Measurements from ENCODE around the gene MAFG. TPM values are rescaled to one million over a fixed set of nuclear protein-coding genes. Genes with fewer than 3 reads are reported as not detected.

Gene MAFG
- polyA plus RNA-seq, 3 donors from 2014 or later: 1.1 to 4.8 (median 1.3) TPM

- no peaks in the 10 kb centered on the region for H3K9me3 Mint-ChIP-seq
- H3K27me3 Mint-ChIP-seq (ENCODE audit: low read depth in 3 of 3): peaks cover 0 to 7% (median 3%) of the 10 kb centered on the region in 3 donors
- H3K27ac Mint-ChIP-seq: no peak overlapping the region
- no peak overlapping the region for H3K4me3 Mint-ChIP-seq
- no peak for DNase-seq
- H3K4me1 Mint-ChIP-seq: peaks cover 0 to 10% of the 10 kb centered on the region in 2 donors
- no peaks in the 10 kb centered on the region for H3K36me3 Mint-ChIP-seq
Measured at GRCh38 chr17:81939218-81939617, 11.7 kb upstream of the MAFG start.

- no peak for DNase-seq
- Mint-ChIP-seq H3K9me3 (no peaks in the 10 kb centered on the region), H3K36me3 (no peaks in the 10 kb centered on the region), H3K27ac (peak overlapping the region in 1 of 6 donors; percentile 35), H3K27me3 (ENCODE audit: low read depth in 3 of 3) (peaks cover 0 to 6% (median 2%) of the 10 kb centered on the region in 3 donors), H3K4me1 (peaks cover 0 to 10% of the 10 kb centered on the region in 2 donors), H3K4me3 (peak overlapping the region in 4 of 5 donors; percentile 18 to 59 (median 42))
Measured at GRCh38 chr17:81935709-81936084, 8.2 kb upstream of the MAFG start.

GRCh38 chr17:81934850-81935708, 7.5 kb upstream of the MAFG start:
- Mint-ChIP-seq H3K9me3 (no peaks in the 10 kb centered on the region), H3K36me3 (no peaks in the 10 kb centered on the region), H3K27ac (no peak overlapping the region), H3K4me1 (peaks cover 0 to 10% of the 10 kb centered on the region in 2 donors), H3K27me3 (ENCODE audit: low read depth in 3 of 3) (peaks cover 1 to 4% (median 2%) of the 10 kb centered on the region in 3 donors), H3K4me3 (no peak overlapping the region)
- DNase-seq: no peak

GRCh38 chr17:81934098-81934757, 6.7 kb upstream of the MAFG start:
- H3K4me1 Mint-ChIP-seq: peaks cover 0 to 10% of the 10 kb centered on the region in 2 donors
- no peak for DNase-seq
- H3K27me3 Mint-ChIP-seq (ENCODE audit: low read depth in 3 of 3): peaks cover 2 to 4% (median 4%) of the 10 kb centered on the region in 3 donors
- H3K27ac Mint-ChIP-seq: no peak overlapping the region
- H3K4me3 Mint-ChIP-seq: no peak overlapping the region
- H3K9me3 Mint-ChIP-seq: no peaks in the 10 kb centered on the region
- H3K36me3 Mint-ChIP-seq: no peaks in the 10 kb centered on the region

- Mint-ChIP-seq H3K27me3 (ENCODE audit: low read depth in 3 of 3) (peaks cover 2 to 4% (median 4%) of the 10 kb centered on the region in 3 donors), H3K9me3 (no peaks in the 10 kb centered on the region), H3K4me1 (peaks cover 0 to 10% of the 10 kb centered on the region in 2 donors), H3K27ac (no peak overlapping the region), H3K4me3 (no peak overlapping the region), H3K36me3 (no peaks in the 10 kb centered on the region)
- no peak for DNase-seq
Measured at GRCh38 chr17:81933178-81933699, 5.7 kb upstream of the MAFG start.

GRCh38 chr17:81932333-81932983, 4.9 kb upstream of the MAFG start:
- Mint-ChIP-seq H3K36me3 (no peaks in the 10 kb centered on the region), H3K27me3 (ENCODE audit: low read depth in 3 of 3) (peaks cover 3 to 4% (median 4%) of the 10 kb centered on the region in 3 donors), H3K4me1 (peaks cover 0 to 7% of the 10 kb centered on the region in 2 donors), H3K4me3 (no peak overlapping the region), H3K27ac (no peak overlapping the region), H3K9me3 (no peaks in the 10 kb centered on the region)
- DNase-seq: no peak

GRCh38 chr17:81931557-81932332, 4.2 kb upstream of the MAFG start:
- no peak for DNase-seq
- Mint-ChIP-seq H3K27ac (no peak overlapping the region), H3K27me3 (ENCODE audit: low read depth in 3 of 3) (peaks cover 3 to 6% (median 4%) of the 10 kb centered on the region in 3 donors), H3K9me3 (no peaks in the 10 kb centered on the region), H3K4me1 (peaks cover 0 to 5% of the 10 kb centered on the region in 2 donors), H3K36me3 (no peaks in the 10 kb centered on the region), H3K4me3 (no peak overlapping the region)

GRCh38 chr17:81931189-81931556, 3.6 kb upstream of the MAFG start:
- no peak for DNase-seq
- no peak overlapping the region for H3K27ac Mint-ChIP-seq
- no peak overlapping the region for H3K4me3 Mint-ChIP-seq
- H3K27me3 Mint-ChIP-seq (ENCODE audit: low read depth in 3 of 3): peaks cover 3 to 11% (median 4%) of the 10 kb centered on the region in 3 donors
- H3K4me1 Mint-ChIP-seq: peaks cover 4% of the 10 kb centered on the region in 2 donors
- no peaks in the 10 kb centered on the region for H3K36me3 Mint-ChIP-seq
- no peaks in the 10 kb centered on the region for H3K9me3 Mint-ChIP-seq

GRCh38 chr17:81930142-81931125, 2.9 kb upstream of the MAFG start:
- no peak overlapping the region for H3K4me3 Mint-ChIP-seq
- no peak for DNase-seq
- H3K27ac Mint-ChIP-seq: no peak overlapping the region

GRCh38 chr17:81929253-81930141, 2.0 kb upstream of the MAFG start:
- Mint-ChIP-seq H3K9me3 (no peaks in the 10 kb centered on the region), H3K36me3 (no peaks in the 10 kb centered on the region), H3K27me3 (ENCODE audit: low read depth in 3 of 3) (peaks cover 3 to 11% (median 6%) of the 10 kb centered on the region in 3 donors), H3K27ac (no peak overlapping the region), H3K4me3 (peak overlapping the region; percentile 41 to 62 (median 46)), H3K4me1 (peaks cover 7 to 11% of the 10 kb centered on the region in 2 donors)
- no peak for DNase-seq

More at GRCh38 chr17:81930142-81931125, 2.9 kb upstream of the MAFG start:
- Mint-ChIP-seq H3K36me3 (no peaks in the 10 kb centered on the region), H3K9me3 (no peaks in the 10 kb centered on the region), H3K27me3 (ENCODE audit: low read depth in 3 of 3) (peaks cover 3 to 14% (median 5%) of the 10 kb centered on the region in 3 donors), H3K4me1 (peaks cover 7 to 10% of the 10 kb centered on the region in 2 donors)

- Mint-ChIP-seq H3K27me3 (ENCODE audit: low read depth in 3 of 3) (peaks cover 3 to 11% (median 6%) of the 10 kb centered on the region in 3 donors), H3K27ac (no peak overlapping the region), H3K4me3 (peak overlapping the region; percentile 41 to 62 (median 53)), H3K36me3 (no peaks in the 10 kb centered on the region), H3K4me1 (peaks cover 7 to 11% of the 10 kb centered on the region in 2 donors), H3K9me3 (no peaks in the 10 kb centered on the region)
- DNase-seq: no peak
Measured at GRCh38 chr17:81928544-81929252, 1.2 kb upstream of the MAFG start.
